ENCODE results near the gene HRH1.
"Not testable (repeated sequence)": the region's sequence is repeated elsewhere in the genome, so short reads cannot be mapped to it uniquely, and the experiment has no call there.

Gene HRH1

GRCh38 chr3:11143476-11143875, 10.8 kb upstream of the HRH1 start:
- no peak for DNase-seq (ENCODE audit: low read depth)

- DNase-seq (ENCODE audit: low read depth), result no peak
Observed at GRCh38 chr3:11144996-11145395, 9.3 kb upstream of the HRH1 start.

GRCh38 chr3:11145888-11146287, 8.4 kb upstream of the HRH1 start:
- peak; percentile 79 for DNase-seq (ENCODE audit: low read depth)

GRCh38 chr3:11146773-11147660, 7.3 kb upstream of the HRH1 start:
- no peak for DNase-seq (ENCODE audit: low read depth)

GRCh38 chr3:11150256-11150655, 4.0 kb upstream of the HRH1 start:
- DNase-seq (ENCODE audit: low read depth), result no peak

- no peak for DNase-seq (ENCODE audit: low read depth)
Observed at GRCh38 chr3:11152301-11152700, 2.0 kb upstream of the HRH1 start.

- DNase-seq (ENCODE audit: low read depth), result no peak
Observed at GRCh38 chr3:11154953-11155325, 646 bp downstream of the HRH1 start.

- peak; percentile 56 for DNase-seq (ENCODE audit: low read depth)
Observed at GRCh38 chr3:11155341-11156025, 1.2 kb downstream of the HRH1 start.

- no peak for DNase-seq (ENCODE audit: low read depth)
Observed at GRCh38 chr3:11156026-11156410, 1.7 kb downstream of the HRH1 start.

- DNase-seq (ENCODE audit: low read depth), result no peak
Observed at GRCh38 chr3:11157421-11157820, 3.1 kb downstream of the HRH1 start.

- DNase-seq (ENCODE audit: low read depth), result peak; percentile 85
Observed at GRCh38 chr3:11159421-11159904, 5.2 kb downstream of the HRH1 start.

GRCh38 chr3:11161666-11162065, 7.4 kb downstream of the HRH1 start:
- DNase-seq (ENCODE audit: low read depth), result no peak

GRCh38 chr3:11162401-11163345, 8.4 kb downstream of the HRH1 start:
- DNase-seq (ENCODE audit: low read depth), result no peak

GRCh38 chr3:11164607-11165006, 10.3 kb downstream of the HRH1 start:
- DNase-seq (ENCODE audit: low read depth), result no peak

- DNase-seq (ENCODE audit: low read depth), result no peak
Observed at GRCh38 chr3:11165476-11165875, 11.2 kb downstream of the HRH1 start.

- DNase-seq (ENCODE audit: low read depth), result not testable (repeated sequence)
Observed at GRCh38 chr3:11166807-11167400, 12.6 kb downstream of the HRH1 start.

GRCh38 chr3:11167590-11167989, 13.3 kb downstream of the HRH1 start:
- no peak for DNase-seq (ENCODE audit: low read depth)

- DNase-seq (ENCODE audit: low read depth), result no peak
Observed at GRCh38 chr3:11168406-11168805, 14.1 kb downstream of the HRH1 start.

GRCh38 chr3:11168881-11169805, 14.8 kb downstream of the HRH1 start:
- DNase-seq (ENCODE audit: low read depth), result no peak

- no peak for DNase-seq (ENCODE audit: low read depth)
Observed at GRCh38 chr3:11170052-11170770, 15.9 kb downstream of the HRH1 start.
